Activated CD8-positive, alpha-beta T cell treated with anti-CD3 and anti-CD28 coated beads for 36 hours (primary cell): ENCODE results near the gene MYO9B. TPM values are rescaled to one million over a fixed set of nuclear protein-coding genes. Genes with fewer than 3 reads are reported as not detected.

ENCODE experiments used
- ATAC-seq: fragments of 200-7000 bp; cut with Tn5 transposase; one replicate; pipeline ENCODE4 v1.10.0; 2021; ENCODE audit warnings: mild to moderate bottlenecking, moderate library complexity
- CTCF ChIA-PET: fragments of 350-600 bp; sonication (Branson Sonifier 250); formaldehyde crosslinking; loops from one replicate; lab custom pipeline; 2021; ENCODE audit warnings: antibody characterized with exemption; lab: Charles Lee
- POLR2A ChIA-PET: fragments of 350-600 bp; sonication (Branson Sonifier 250); formaldehyde crosslinking; loops from one replicate; lab custom pipeline; 2021; ENCODE audit warnings: antibody characterized with exemption; lab: Charles Lee
- DNase-seq: peaks from one replicate; pipeline ENCODE4 v3.0.0-alpha.2; 2020
- H3K27ac Mint-ChIP-seq: one replicate; pipeline ENCODE4 v1.8.0; 2021; ENCODE audit warnings: mild to moderate bottlenecking, mixed read lengths
- H3K27me3 Mint-ChIP-seq: one replicate; pipeline ENCODE4 v1.8.0; 2021; ENCODE audit warnings: mixed read lengths
- H3K36me3 Mint-ChIP-seq: one replicate; pipeline ENCODE4 v1.8.0; 2021; ENCODE audit warnings: low read depth, mixed read lengths
- H3K4me1 Mint-ChIP-seq: one replicate; pipeline ENCODE4 v1.8.0; 2021; ENCODE audit warnings: low read depth, mixed read lengths
- H3K4me3 Mint-ChIP-seq: one replicate; pipeline ENCODE4 v1.8.0; 2021; ENCODE audit warnings: mild to moderate bottlenecking, moderate library complexity, mixed read lengths
- H3K9me3 Mint-ChIP-seq: one replicate; pipeline ENCODE4 v1.8.0; 2021; ENCODE audit warnings: mixed read lengths
- CTCF ChIP-seq: fragments of 200-600 bp; IDR thresholded peaks from one replicate; pipeline ENCODE4 v1.8.0; 2022; ENCODE audit warnings: antibody characterized with exemption, mild to moderate bottlenecking
- intact Hi-C: fragments of 100-400 bp; cut with micrococcal nuclease; formaldehyde crosslinking; loops from one replicate; pipeline ENCODE4 v1.10.0; 2022
- total RNA-seq, 2 experiments: library from RNA; stranded (reverse); gene quantifications; one replicate each; pipeline ENCODE4 v1.2.3, GENCODE V29; 2021

MYO9B gene
- total RNA-seq, 2 experiments from 2014 or later: 111 to 112 TPM

- Mint-ChIP-seq H3K27ac (no peak overlapping the region), H3K36me3 (no peaks in the 10 kb centered on the region), H3K4me3 (no peak overlapping the region), H3K4me1 (no peaks in the 10 kb centered on the region), H3K9me3 (no peaks in the 10 kb centered on the region), H3K27me3 (no peaks in the 10 kb centered on the region)
- no peak for TF ChIP-seq CTCF
- ATAC-seq (no peak), DNase-seq (no peak)
- intact Hi-C loops: no loop called here
- ChIA-PET CTCF (interaction anchor here (1.0 kb wide), 1 partner anchor 9 kb away, joined by 3 read pairs; no protein-coding TSS in a partner anchor), POLR2A (interaction anchor here (1.0 kb wide), 1 partner anchor 21 kb away, joined by 3 read pairs; no protein-coding TSS in a partner anchor)
Observed at GRCh38 chr19:17240826-17241399, 165.3 kb downstream of the MYO9B start.

GRCh38 chr19:17242431-17243208 is 167.0 kb downstream of the MYO9B start:
- ChIA-PET POLR2A (interaction anchor here (0.6 to 1.4 kb wide), 3 partner anchors 11 to 64 kb away, joined by 3 to 4 read pairs (median 3); no protein-coding TSS in a partner anchor), CTCF (interaction anchor here (0.9 to 2.5 kb wide), 4 partner anchors 7 to 144 kb away, joined by 3 to 11 read pairs (median 6); no protein-coding TSS in a partner anchor)
- Mint-ChIP-seq H3K4me1 (peaks cover 9% of the 10 kb centered on the region), H3K27me3 (peaks cover 5% of the 10 kb centered on the region), H3K36me3 (no peaks in the 10 kb centered on the region), H3K4me3 (no peak overlapping the region), H3K27ac (no peak overlapping the region), H3K9me3 (no peaks in the 10 kb centered on the region)
- no peak for TF ChIP-seq CTCF
- ATAC-seq (no peak), DNase-seq (no peak)
- intact Hi-C loops: no loop called here

GRCh38 chr19:17243211-17243829 is 167.7 kb downstream of the MYO9B start:
- no peak for ATAC-seq
- peaks cover 7% of the 10 kb centered on the region for H3K27me3 Mint-ChIP-seq
- DNase-seq: no peak
- no peak overlapping the region for H3K4me3 Mint-ChIP-seq
- no peak for TF ChIP-seq CTCF
- H3K36me3 Mint-ChIP-seq: no peaks in the 10 kb centered on the region
- no peaks in the 10 kb centered on the region for H3K9me3 Mint-ChIP-seq
- intact Hi-C loops: no loop called here
- ChIA-PET CTCF (interaction anchor here (0.9 to 2.5 kb wide), 4 partner anchors 8 to 143 kb away, joined by 3 to 11 read pairs (median 6); no protein-coding TSS in a partner anchor), POLR2A (interaction anchor here (1.1 to 1.4 kb wide), 3 partner anchors 15 to 63 kb away, joined by 3 to 5 read pairs (median 4); no protein-coding TSS in a partner anchor)
- H3K27ac Mint-ChIP-seq: no peak overlapping the region
- H3K4me1 Mint-ChIP-seq: peaks cover 9% of the 10 kb centered on the region

- H3K9me3 Mint-ChIP-seq: no peaks in the 10 kb centered on the region
- peak overlapping the region; percentile 52 for H3K4me3 Mint-ChIP-seq
- DNase-seq: no peak
- POLR2A ChIA-PET: interaction anchor here (1.1 to 1.6 kb wide), 4 partner anchors 8 to 62 kb away, joined by 3 to 5 read pairs (median 4); no protein-coding TSS in a partner anchor
- TF ChIP-seq CTCF: no peak
- peaks cover 7% of the 10 kb centered on the region for H3K27me3 Mint-ChIP-seq
- intact Hi-C loops: no loop called here
- peaks cover 9% of the 10 kb centered on the region for H3K4me1 Mint-ChIP-seq
- CTCF ChIA-PET: interaction anchor here (2.0 to 2.5 kb wide), 2 partner anchors 8 to 16 kb away, joined by 9 to 11 read pairs; no protein-coding TSS in a partner anchor
- no peak for ATAC-seq
- no peak overlapping the region for H3K27ac Mint-ChIP-seq
- H3K36me3 Mint-ChIP-seq: no peaks in the 10 kb centered on the region
Observed at GRCh38 chr19:17243830-17244617, 168.4 kb downstream of the MYO9B start.
